Left kidney (tissue), 2 donors: ENCODE results near the gene TRNT1. TPM values are rescaled to one million over a fixed set of nuclear protein-coding genes. Genes with fewer than 3 reads are reported as not detected.

Source experiments
- DNase-seq: peaks from one replicate; pipeline ENCODE4 v3.0.0-alpha.2; 2013
- polyA plus RNA-seq: library from polyadenylated mRNA; unstranded; fragments of 120-200 nt; gene quantifications from one replicate; pipeline ENCODE4 v1.2.1, GENCODE V29; 2013; ENCODE audit not compliant: insufficient read length

Gene TRNT1
- polyA plus RNA-seq, 1 donor, result 48.9 TPM

- DNase-seq, result no peak
Measured at GRCh38 chr3:3177861-3178497, 51.2 kb downstream of the TRNT1 start.

- no peak for DNase-seq
Measured at GRCh38 chr3:3178498-3179328, 52.0 kb downstream of the TRNT1 start.

GRCh38 chr3:3179407-3180094 lies 52.8 kb downstream of the TRNT1 start, which contains the start of gene CRBN:
Gene CRBN (minus strand): TSS chr3:3179691. CDS start chr3:3179687, 4 bp downstream.
- DNase-seq, result peak; percentile 85

- no peak for DNase-seq
Measured at GRCh38 chr3:3180456-3180855, 53.7 kb downstream of the TRNT1 start.

GRCh38 chr3:3184876-3185275 lies 58.1 kb downstream of the TRNT1 start:
- DNase-seq, result no peak

- DNase-seq, result no peak
Measured at GRCh38 chr3:3189102-3189727, 62.5 kb downstream of the TRNT1 start.

GRCh38 chr3:3189961-3190360 lies 63.2 kb downstream of the TRNT1 start:
- DNase-seq, result no peak

GRCh38 chr3:3191675-3192285 lies 65.0 kb downstream of the TRNT1 start:
- DNase-seq, result no peak

- no peak for DNase-seq
Measured at GRCh38 chr3:3192286-3192675, 65.5 kb downstream of the TRNT1 start.

- DNase-seq, result no peak
Measured at GRCh38 chr3:3194861-3195260, 68.1 kb downstream of the TRNT1 start.

GRCh38 chr3:3196148-3196861 lies 69.6 kb downstream of the TRNT1 start:
- DNase-seq, result no peak

Other genes with a start within 250 kb of the TRNT1 start
- 0.73 TPM for gene IL5RA, start 16.6 kb upstream of the TRNT1 start, polyA plus RNA-seq
- 85.1 TPM for gene CRBN, start 52.8 kb downstream of the TRNT1 start, polyA plus RNA-seq